HEK293T (cell line): ENCODE data around the gene HMCES.

Experiments used
- CTCF ChIA-PET: fragments of 350-600 bp; formaldehyde crosslinking; extraction: SDS; loops from one replicate; lab custom pipeline; 2021; ENCODE audit warnings: antibody characterized with exemption, inconsistent platforms; lab: Yijun Ruan, JAX
- POLR2A ChIA-PET: fragments of 350-600 bp; formaldehyde crosslinking; extraction: SDS; loops from one replicate; lab custom pipeline; 2020; ENCODE audit warnings: antibody characterized with exemption, inconsistent platforms; lab: Yijun Ruan, JAX
- DNase-seq: peaks from one replicate; pipeline ENCODE4 v3.0.0; 2012; ENCODE audit warnings: mixed read lengths; ENCODE audit errors: extremely low spot score
- ARNT ChIP-seq: fragments of 450-650 bp; IDR thresholded peaks from 2 replicates; pipeline ENCODE4 v1.6.1; 2017; ENCODE audit warnings: mild to moderate bottlenecking
- BHLHE40 ChIP-seq: fragments of 450-650 bp; IDR thresholded peaks from 2 replicates; pipeline ENCODE4 v1.6.1; 2016; ENCODE audit warnings: mild to moderate bottlenecking, moderate library complexity, borderline replicate concordance
- CTBP1 ChIP-seq: fragments of 450-650 bp; IDR thresholded peaks from 2 replicates; pipeline ENCODE4 v1.6.1; 2016; ENCODE audit warnings: borderline replicate concordance
- ELF4 ChIP-seq: fragments of 450-650 bp; IDR thresholded peaks from 2 replicates; pipeline ENCODE4 v1.6.1; 2017; ENCODE audit warnings: antibody characterized with exemption
- FOXA1 ChIP-seq: fragments of 450-650 bp; IDR thresholded peaks from 2 replicates; pipeline ENCODE4 v1.6.1; 2016; ENCODE audit warnings: mild to moderate bottlenecking
- FOXK2 ChIP-seq: fragments of 450-650 bp; IDR thresholded peaks from 2 replicates; pipeline ENCODE4 v1.6.1; 2016; ENCODE audit warnings: mild to moderate bottlenecking
- FOXM1 ChIP-seq: fragments of 450-650 bp; IDR thresholded peaks from 2 replicates; pipeline ENCODE4 v1.6.1; 2017; ENCODE audit warnings: mild to moderate bottlenecking, borderline replicate concordance
- HDGF ChIP-seq: fragments of 450-650 bp; IDR thresholded peaks from 2 replicates; pipeline ENCODE4 v1.6.1; 2017; ENCODE audit warnings: antibody characterized with exemption, borderline replicate concordance
- L3MBTL2 ChIP-seq: fragments of 450-650 bp; conservative IDR thresholded peaks from 2 replicates; pipeline ENCODE4 v1.6.1; 2016; ENCODE audit warnings: mild to moderate bottlenecking
- LEF1 ChIP-seq: fragments of 450-650 bp; IDR thresholded peaks from 2 replicates; pipeline ENCODE4 v1.6.1; 2017; ENCODE audit warnings: mild to moderate bottlenecking, borderline replicate concordance
- NFRKB ChIP-seq: fragments of 450-650 bp; IDR thresholded peaks from 2 replicates; pipeline ENCODE4 v1.6.1; 2016; ENCODE audit warnings: mild to moderate bottlenecking, moderate library complexity
- SP1 ChIP-seq: fragments of 450-650 bp; IDR thresholded peaks from 2 replicates; pipeline ENCODE4 v1.6.1; 2017
- SUZ12 ChIP-seq: fragments of 450-650 bp; IDR thresholded peaks from 2 replicates; pipeline ENCODE4 v1.6.1; 2016; ENCODE audit warnings: mild to moderate bottlenecking
- TARDBP ChIP-seq: fragments of 450-650 bp; IDR thresholded peaks from 2 replicates; pipeline ENCODE4 v1.6.1; 2016
- ZNF384 ChIP-seq: fragments of 450-650 bp; IDR thresholded peaks from 2 replicates; pipeline ENCODE4 v1.6.1; 2016
- TF ChIP-seq, protein P1 (sequence below): fragments of 450-650 bp; IDR thresholded peaks from 2 replicates; pipeline ENCODE4 v1.6.1; 2016

Gene HMCES

DNA sequence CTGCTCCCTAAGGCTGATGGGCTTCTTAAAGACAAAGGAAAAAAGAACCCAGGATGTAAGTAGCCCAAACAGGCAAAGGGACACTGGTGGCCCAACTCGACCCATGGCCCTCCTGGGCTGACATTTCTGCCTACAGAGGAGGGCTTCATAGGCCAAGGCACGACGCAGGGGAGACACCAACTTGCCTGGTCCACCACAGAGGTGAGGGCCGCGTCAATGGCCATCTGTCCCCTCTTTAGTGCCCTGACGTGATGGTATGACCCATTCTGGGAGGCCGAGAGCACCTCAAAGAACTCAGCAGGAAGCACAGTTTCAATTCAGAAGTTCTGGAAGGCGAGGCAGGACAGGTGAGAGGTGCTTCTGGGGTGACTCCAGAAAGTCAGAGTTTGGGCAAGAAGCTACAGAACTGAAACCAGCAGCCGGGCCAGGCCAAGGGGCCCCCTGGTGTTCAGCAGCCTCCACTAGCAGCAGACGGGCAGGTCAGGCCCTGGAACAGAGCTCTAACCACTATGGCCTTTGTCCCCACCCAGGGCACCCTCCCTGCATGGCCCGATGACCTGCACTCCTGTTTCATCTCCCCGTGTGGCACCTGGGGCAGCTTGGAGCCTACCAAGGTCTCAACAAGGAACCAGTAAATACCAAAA, 45.1 kb downstream of the HMCES start:
- DNase-seq: no peak
- ChIA-PET POLR2A (no interaction called here), CTCF (no interaction called here)
- TF ChIP-seq NFRKB (no peak), SP1 (no peak), SUZ12 (no peak), BHLHE40 (no peak), ZNF384 (no peak), LEF1 (no peak), ARNT (no peak), FOXA1 (no peak), ELF4 (no peak), CTBP1 (no peak), FOXK2 (no peak), TARDBP (no peak), HDGF (no peak), L3MBTL2 (no peak), FOXM1 (no peak)
- TF ChIP-seq, protein P1, sequence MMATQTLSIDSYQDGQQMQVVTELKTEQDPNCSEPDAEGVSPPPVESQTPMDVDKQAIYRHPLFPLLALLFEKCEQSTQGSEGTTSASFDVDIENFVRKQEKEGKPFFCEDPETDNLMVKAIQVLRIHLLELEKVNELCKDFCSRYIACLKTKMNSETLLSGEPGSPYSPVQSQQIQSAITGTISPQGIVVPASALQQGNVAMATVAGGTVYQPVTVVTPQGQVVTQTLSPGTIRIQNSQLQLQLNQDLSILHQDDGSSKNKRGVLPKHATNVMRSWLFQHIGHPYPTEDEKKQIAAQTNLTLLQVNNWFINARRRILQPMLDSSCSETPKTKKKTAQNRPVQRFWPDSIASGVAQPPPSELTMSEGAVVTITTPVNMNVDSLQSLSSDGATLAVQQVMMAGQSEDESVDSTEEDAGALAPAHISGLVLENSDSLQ: no peak

DNA sequence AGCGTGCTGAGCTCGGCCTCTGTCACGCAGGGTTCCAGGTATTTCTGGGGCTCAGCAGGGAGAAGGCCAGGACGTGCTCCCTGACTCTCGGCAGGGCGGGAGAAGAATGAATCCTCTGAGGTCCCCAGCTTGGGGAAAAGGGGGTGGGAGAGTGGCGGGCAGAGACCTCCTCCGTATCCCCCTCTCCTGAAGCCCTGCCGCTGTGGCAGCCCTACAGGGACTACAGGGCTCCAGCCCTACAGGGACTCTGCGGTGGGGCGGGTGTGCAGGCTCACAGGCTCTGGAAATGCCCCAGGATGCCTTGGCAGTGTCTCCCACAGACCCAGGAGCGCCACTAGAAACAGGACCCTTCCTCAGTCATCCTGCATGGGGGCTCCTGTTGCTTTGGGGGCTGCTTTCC, 46.2 kb downstream of the HMCES start:
- DNase-seq: no peak
- CTCF ChIA-PET: no interaction called here
- no peak for TF ChIP-seq NFRKB
- TF ChIP-seq SUZ12: no peak
- no peak for TF ChIP-seq FOXM1
- TF ChIP-seq, protein P1: no peak
- no peak for TF ChIP-seq HDGF
- TF ChIP-seq ELF4: no peak
- no peak for TF ChIP-seq SP1
- TF ChIP-seq CTBP1: no peak
- TF ChIP-seq TARDBP: no peak
- no peak for TF ChIP-seq LEF1
- no peak for TF ChIP-seq ZNF384
- TF ChIP-seq BHLHE40: no peak
- no peak for TF ChIP-seq L3MBTL2
- TF ChIP-seq FOXK2: no peak
- no peak for TF ChIP-seq ARNT
- POLR2A ChIA-PET: no interaction called here

DNA sequence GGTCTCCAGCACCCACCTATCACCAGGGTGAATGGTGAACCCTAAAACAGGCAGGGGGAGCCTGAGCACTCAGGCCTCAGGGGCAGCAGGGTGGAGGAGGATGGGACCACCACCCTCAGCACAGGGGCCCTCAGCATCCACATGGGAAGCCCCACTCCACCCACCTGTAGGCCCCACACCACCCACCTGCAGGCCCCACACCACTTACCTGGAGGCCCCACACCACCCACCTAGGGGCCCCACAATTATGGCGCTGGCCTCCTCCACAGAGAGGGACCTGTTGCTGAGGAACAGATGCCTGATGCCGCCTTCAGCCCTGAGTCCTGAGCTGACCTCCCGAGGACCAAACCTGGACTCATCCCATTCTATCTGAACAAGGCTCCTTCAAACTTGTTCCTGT, 46.7 kb downstream of the HMCES start:
- no peak for DNase-seq
- ChIA-PET POLR2A (interaction anchor here (2.5 kb wide), 1 partner anchor 9 kb away, joined by 11 read pairs; a partner anchor contains a TSS), CTCF (interaction anchor here (0.9 kb wide), 1 partner anchor 9 kb away, joined by 5 read pairs; a partner anchor contains a TSS)
- TF ChIP-seq L3MBTL2 (no peak), NFRKB (no peak), HDGF (no peak), FOXM1 (no peak), FOXK2 (no peak), LEF1 (no peak), ELF4 (no peak)
- TF ChIP-seq, protein P1: no peak

DNA sequence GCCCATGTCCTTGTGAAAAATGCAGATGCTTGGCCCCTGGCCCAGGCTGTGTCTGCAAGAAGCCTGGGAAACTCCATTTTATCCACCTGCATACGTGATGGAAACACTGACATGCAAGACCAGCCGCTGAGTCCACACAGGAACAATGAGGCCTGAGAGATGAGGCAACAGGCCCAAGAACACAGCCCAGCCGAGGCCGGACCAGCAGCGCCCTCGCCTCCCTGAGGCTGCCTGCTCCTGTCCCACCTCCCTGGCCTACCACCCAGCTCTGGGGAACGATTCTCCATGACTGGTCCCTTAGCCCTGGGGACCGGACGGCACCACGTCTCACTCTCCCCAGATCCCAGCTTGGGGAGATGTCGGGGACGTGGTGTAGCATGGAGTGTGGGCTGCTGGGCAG, 47.5 kb downstream of the HMCES start:
- ChIA-PET POLR2A (interaction anchor here (1.1 to 2.5 kb wide), 3 partner anchors 10 to 14 kb away, joined by 3 to 11 read pairs (median 4); a partner anchor contains a TSS), CTCF (interaction anchor here (0.9 kb wide), 1 partner anchor 10 kb away, joined by 5 read pairs; a partner anchor contains a TSS)
- DNase-seq: no peak
- TF ChIP-seq LEF1 (no peak), BHLHE40 (no peak), NFRKB (no peak), L3MBTL2 (no peak), FOXA1 (no peak), ZNF384 (no peak), TARDBP (no peak), HDGF (no peak), FOXK2 (no peak), ARNT (no peak)

DNA sequence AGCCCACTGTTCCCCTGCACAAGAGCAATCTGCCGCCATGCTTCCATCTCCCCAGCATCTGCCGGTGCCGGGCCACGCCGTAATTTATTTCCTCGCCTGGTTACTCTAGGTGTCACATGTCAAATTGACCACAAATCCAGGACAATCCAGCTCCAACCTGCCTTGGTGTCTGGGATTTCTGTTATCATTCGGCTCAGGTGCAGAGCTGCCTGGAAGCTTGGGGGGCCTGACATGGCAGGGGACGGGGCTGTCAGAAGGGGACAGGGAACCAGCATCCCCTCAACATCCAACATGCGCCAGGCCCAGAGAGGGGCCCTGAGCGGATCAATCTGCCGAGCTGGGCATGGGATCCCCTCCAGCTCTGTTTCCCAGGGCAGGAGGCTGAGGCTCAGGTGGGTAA, 47.9 kb downstream of the HMCES start:
- ChIA-PET POLR2A (interaction anchor here (1.1 to 2.5 kb wide), 3 partner anchors 10 to 14 kb away, joined by 3 to 11 read pairs (median 4); a partner anchor contains a TSS), CTCF (interaction anchor here (0.6 kb wide), 1 partner anchor 403 kb away, joined by 5 read pairs; no protein-coding TSS in a partner anchor)
- TF ChIP-seq CTBP1 (no peak), L3MBTL2 (no peak), ZNF384 (no peak), BHLHE40 (no peak), FOXA1 (no peak), NFRKB (no peak), LEF1 (no peak), ARNT (no peak), HDGF (no peak), TARDBP (no peak), ELF4 (no peak), SUZ12 (no peak)
- TF ChIP-seq, protein P1: no peak
- no peak for DNase-seq
